ENCODE data around the gene CACNA1D. TPM values are rescaled to one million over a fixed set of nuclear protein-coding genes. Genes with fewer than 3 reads are reported as not detected.
A peak's percentile ranks its signal among the peaks of the same experiment; 100 is the strongest.

Gene CACNA1D
- polyA plus RNA-seq, 1 donor (not counting 4 experiments of a cell fraction or from before 2014, with no cell fraction given): 0.20 TPM

DNA sequence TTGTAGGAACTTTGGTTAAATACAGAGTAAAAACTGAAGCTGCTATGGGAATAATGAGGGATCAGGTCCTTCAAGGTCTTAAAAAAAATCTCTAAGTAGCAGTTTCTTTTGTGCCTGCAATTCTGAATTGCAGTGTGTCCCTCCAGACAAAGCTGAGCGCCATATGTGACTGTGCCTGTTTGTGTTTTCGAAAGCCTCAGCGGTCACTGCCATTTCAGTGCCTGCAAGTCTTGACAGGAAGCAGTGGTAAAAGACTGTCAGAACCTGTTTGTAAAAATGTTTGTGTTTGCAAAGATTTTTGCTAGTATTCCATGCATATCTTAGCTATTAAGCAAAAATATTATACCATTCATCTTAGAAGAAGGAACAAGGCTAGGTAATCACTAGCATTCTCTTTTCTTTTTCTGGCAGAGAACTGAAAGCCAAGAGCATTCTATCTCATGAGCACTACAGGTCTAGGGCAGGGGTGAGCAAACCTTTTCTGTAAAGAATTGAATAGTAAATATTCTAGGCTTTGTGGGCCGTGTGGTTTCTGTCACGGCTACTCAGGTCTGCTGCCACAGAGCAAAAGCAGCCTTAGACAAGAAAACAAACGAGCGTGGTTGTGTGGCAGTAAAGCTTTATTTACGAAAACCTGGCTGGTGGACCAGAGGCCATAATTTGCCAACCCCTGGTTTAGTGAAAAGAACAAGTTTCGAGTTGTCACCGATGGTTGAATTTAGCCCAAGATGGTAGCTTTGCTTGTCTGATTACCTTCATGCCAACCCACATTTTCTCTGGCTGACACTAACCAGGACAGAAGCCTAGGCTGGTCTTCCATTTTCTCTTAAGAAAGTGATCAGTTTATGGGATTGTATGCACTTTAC is 134.4 kb downstream of the CACNA1D start:
- no peaks in the 10 kb centered on the region for H3K36me3 ChIP-seq (ENCODE audit: control insufficient read depth in 2 of 2, extremely low read depth in 1 of 2, insufficient read depth in 2 of 2, low read length in 2 of 2)
- DNase-seq (ENCODE audit: low read depth, low spot score) (no peak), FAIRE-seq (no peak)
- peak overlapping the region; percentile 6 for H3K4me2 ChIP-seq (ENCODE audit: control insufficient read depth, extremely low read depth, insufficient read depth, low read depth, low read length)
- peaks cover 6% of the 10 kb centered on the region for H3K4me1 ChIP-seq (ENCODE audit: control insufficient read depth, extremely low read depth, insufficient read depth, low read length)
- H2AFZ ChIP-seq (ENCODE audit: control insufficient read depth, low read length): no peak overlapping the region
- dilution Hi-C loops (cut with MboI; ENCODE audit: extremely low pct_ligation_motif_present, low sequenced_read_pairs): no loop called here
- no peaks in the 10 kb centered on the region for H3K79me2 ChIP-seq (ENCODE audit: control insufficient read depth, insufficient read depth, low read length)
- H3K27me3 ChIP-seq (ENCODE audit: control insufficient read depth, extremely low read depth, insufficient read depth, low read length): peaks cover 9% of the 10 kb centered on the region
- H4K20me1 ChIP-seq (ENCODE audit: control insufficient read depth, extremely low read depth, insufficient read depth, low read length): no peaks in the 10 kb centered on the region
- no peak overlapping the region for H3K27ac ChIP-seq (ENCODE audit: control insufficient read depth, insufficient read depth, low read length)
- TF ChIP-seq EZH2 (IDR thresholded peaks at IDR 0.05; ENCODE audit: low read length): no peak
- TF ChIP-seq, protein P1, sequence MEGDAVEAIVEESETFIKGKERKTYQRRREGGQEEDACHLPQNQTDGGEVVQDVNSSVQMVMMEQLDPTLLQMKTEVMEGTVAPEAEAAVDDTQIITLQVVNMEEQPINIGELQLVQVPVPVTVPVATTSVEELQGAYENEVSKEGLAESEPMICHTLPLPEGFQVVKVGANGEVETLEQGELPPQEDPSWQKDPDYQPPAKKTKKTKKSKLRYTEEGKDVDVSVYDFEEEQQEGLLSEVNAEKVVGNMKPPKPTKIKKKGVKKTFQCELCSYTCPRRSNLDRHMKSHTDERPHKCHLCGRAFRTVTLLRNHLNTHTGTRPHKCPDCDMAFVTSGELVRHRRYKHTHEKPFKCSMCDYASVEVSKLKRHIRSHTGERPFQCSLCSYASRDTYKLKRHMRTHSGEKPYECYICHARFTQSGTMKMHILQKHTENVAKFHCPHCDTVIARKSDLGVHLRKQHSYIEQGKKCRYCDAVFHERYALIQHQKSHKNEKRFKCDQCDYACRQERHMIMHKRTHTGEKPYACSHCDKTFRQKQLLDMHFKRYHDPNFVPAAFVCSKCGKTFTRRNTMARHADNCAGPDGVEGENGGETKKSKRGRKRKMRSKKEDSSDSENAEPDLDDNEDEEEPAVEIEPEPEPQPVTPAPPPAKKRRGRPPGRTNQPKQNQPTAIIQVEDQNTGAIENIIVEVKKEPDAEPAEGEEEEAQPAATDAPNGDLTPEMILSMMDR (optimal IDR thresholded peaks at IDR 0.05 in 1 of 3, IDR thresholded peaks at IDR 0.05 in 1 of 3, conservative IDR thresholded peaks at IDR 0.05 in 1 of 3; ENCODE audit: extremely low read depth in 1 of 3, insufficient read depth in 2 of 3, low read length in 3 of 3): no peak
- H3K4me3 ChIP-seq (ENCODE audit: control insufficient read depth in 2 of 3, extremely low read depth in 1 of 3, insufficient read depth in 2 of 3, low read depth in 1 of 3, low read length in 3 of 3): no peak overlapping the region
- no peak overlapping the region for H3K9ac ChIP-seq (ENCODE audit: control insufficient read depth, extremely low read depth, insufficient read depth, low read length)
- no peaks in the 10 kb centered on the region for H3K9me1 ChIP-seq (ENCODE audit: control insufficient read depth, extremely low read depth, insufficient read depth, low read length)
- no peaks in the 10 kb centered on the region for H3K9me3 ChIP-seq (ENCODE audit: control insufficient read depth, low read depth, low read length)

- dilution Hi-C loops (cut with MboI; ENCODE audit: extremely low pct_ligation_motif_present, low sequenced_read_pairs): no loop called here
- no peaks in the 10 kb centered on the region for H4K20me1 ChIP-seq (ENCODE audit: control insufficient read depth, extremely low read depth, insufficient read depth, low read length)
- H3K9me3 ChIP-seq (ENCODE audit: control insufficient read depth, low read depth, low read length): no peaks in the 10 kb centered on the region
- H2AFZ ChIP-seq (ENCODE audit: control insufficient read depth, low read length): no peak overlapping the region
- H3K4me1 ChIP-seq (ENCODE audit: control insufficient read depth, extremely low read depth, insufficient read depth, low read length): peaks cover 6% of the 10 kb centered on the region
- H3K27ac ChIP-seq (ENCODE audit: control insufficient read depth, insufficient read depth, low read length): no peak overlapping the region
- no peak overlapping the region for H3K4me2 ChIP-seq (ENCODE audit: control insufficient read depth, extremely low read depth, insufficient read depth, low read depth, low read length)
- H3K4me3 ChIP-seq (ENCODE audit: control insufficient read depth in 2 of 3, extremely low read depth in 1 of 3, insufficient read depth in 2 of 3, low read depth in 1 of 3, low read length in 3 of 3): no peak overlapping the region
- no peaks in the 10 kb centered on the region for H3K9me1 ChIP-seq (ENCODE audit: control insufficient read depth, extremely low read depth, insufficient read depth, low read length)
- H3K79me2 ChIP-seq (ENCODE audit: control insufficient read depth, insufficient read depth, low read length): no peaks in the 10 kb centered on the region
- DNase-seq (ENCODE audit: low read depth, low spot score) (no peak), FAIRE-seq (no peak)
- H3K36me3 ChIP-seq (ENCODE audit: control insufficient read depth in 2 of 2, extremely low read depth in 1 of 2, insufficient read depth in 2 of 2, low read length in 2 of 2): no peaks in the 10 kb centered on the region
- peaks cover 9% of the 10 kb centered on the region for H3K27me3 ChIP-seq (ENCODE audit: control insufficient read depth, extremely low read depth, insufficient read depth, low read length)
- H3K9ac ChIP-seq (ENCODE audit: control insufficient read depth, extremely low read depth, insufficient read depth, low read length): no peak overlapping the region
- TF ChIP-seq, protein P1 (optimal IDR thresholded peaks at IDR 0.05 in 1 of 3, IDR thresholded peaks at IDR 0.05 in 1 of 3, conservative IDR thresholded peaks at IDR 0.05 in 1 of 3; ENCODE audit: extremely low read depth in 1 of 3, insufficient read depth in 2 of 3, low read length in 3 of 3): no peak
- TF ChIP-seq EZH2 (IDR thresholded peaks at IDR 0.05; ENCODE audit: low read length): no peak
Observed at GRCh38 chr3:53629402-53629723, 135.0 kb downstream of the CACNA1D start.
